DND-41 (cell line): ENCODE results near the gene CHCT1.

ENCODE experiments used
- CTCF ChIP-seq: IDR thresholded peaks from 2 replicates; pipeline ENCODE4 v1.5.1; 2012; ENCODE audit warnings: borderline replicate concordance, low read length, moderate library complexity, mild to moderate bottlenecking; ENCODE audit not compliant: poor library complexity, severe bottlenecking; ENCODE audit errors: extremely low read depth
- EZH2 ChIP-seq: IDR thresholded peaks from 3 replicates; pipeline ENCODE4 v1.6.1; 2012; ENCODE audit warnings: borderline replicate concordance, low read depth, mild to moderate bottlenecking, moderate library complexity, low read length, inconsistent platforms; ENCODE audit not compliant: severe bottlenecking

- TF ChIP-seq CTCF (no peak), EZH2 (no peak)
Observed at GRCh38 chr17:60443713-60444112, 21.4 kb downstream of the CHCT1 start.
